ENCODE data around the gene DRC7.

Gene DRC7

DNA sequence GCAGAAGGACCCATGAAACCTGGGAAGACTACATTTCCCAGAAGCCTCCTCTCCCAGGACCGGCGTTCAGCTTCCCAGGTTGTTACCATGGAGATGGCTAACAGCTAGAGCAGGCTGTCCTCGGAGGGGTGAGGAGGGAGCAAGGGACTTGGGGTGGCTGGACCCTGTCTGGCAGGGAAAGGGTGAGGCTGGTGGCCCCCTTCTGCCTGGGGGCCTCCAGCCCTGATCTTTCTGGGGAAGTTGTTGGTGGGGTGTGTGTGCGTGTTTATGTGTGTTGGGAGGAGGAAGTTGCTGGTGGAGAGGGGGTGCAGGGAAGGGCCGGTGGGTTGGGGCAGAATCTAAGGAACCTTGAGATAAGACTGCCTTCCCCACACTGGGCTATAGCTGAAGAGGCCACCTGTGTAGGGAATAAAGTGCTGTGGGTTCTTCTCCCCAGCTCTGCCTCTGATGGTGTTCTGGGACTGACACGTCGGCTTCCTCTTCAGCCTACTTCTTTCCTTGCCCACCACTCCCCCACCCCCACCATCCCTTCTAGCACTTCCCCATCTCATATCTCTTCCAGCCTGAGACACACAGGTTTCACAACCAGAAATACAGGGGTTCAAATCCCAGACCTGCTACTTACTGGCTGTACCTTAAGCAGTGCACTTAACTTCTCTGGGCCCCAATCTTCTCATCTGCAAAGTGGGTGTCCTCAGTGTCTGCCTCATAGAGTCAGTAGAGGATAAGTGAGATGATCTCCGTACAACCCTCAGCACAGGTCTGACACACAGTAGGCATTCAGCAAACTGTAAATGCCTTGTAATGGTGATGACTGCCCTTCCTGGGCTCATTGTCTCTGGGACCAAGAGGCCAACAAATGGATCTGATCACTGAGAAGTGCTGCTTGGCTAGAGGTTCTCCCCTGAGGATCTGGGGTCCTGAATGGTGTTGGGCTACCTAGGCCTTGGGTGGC lies at the start of gene DRC7:
Gene DRC7, plus strand, starts transcription at position 82 of the 955 bp plus-strand sequence. CDS start 3,144 bp downstream, outside the sequence.
- DNase-seq = peak; percentile 85

GRCh38 chr16:57645169-57645568 lies 49.4 kb upstream of the DRC7 start:
- DNase-seq = no peak

DNA sequence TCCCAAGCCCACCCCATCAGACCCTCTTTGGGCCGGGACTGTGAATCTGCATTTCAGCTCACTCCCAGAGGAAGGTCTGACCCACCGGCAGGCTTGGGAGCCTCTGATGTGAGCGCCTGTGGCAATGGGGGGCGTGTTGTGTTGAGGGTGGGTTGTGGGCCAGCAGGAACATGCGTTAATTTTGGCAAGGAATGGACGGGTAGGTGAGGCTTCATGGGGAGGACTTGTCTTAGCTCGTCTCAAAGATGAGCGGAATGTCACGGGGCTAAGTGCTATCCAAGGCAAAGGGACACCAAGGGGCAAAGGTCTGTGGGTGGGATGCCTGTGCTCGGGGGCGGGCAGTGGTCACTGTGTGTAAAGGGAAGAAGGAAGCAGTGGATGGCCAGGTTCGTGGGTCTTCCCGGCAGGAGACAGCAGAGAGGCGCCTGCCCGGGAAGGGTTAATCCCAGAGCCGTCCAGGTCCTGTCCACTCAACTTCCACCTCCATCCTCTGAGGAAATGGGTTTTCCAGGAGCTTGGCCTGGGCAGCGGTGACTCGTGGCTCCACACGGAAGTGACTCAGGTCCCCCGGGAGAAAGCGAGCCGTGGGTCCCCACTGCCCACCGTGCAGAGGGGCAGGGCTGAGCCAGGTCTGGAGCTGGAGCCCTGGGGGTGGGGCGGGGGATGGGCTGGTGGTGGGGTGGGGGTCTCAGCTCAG lies 48.8 kb upstream of the DRC7 start:
- no peak for DNase-seq

DNA sequence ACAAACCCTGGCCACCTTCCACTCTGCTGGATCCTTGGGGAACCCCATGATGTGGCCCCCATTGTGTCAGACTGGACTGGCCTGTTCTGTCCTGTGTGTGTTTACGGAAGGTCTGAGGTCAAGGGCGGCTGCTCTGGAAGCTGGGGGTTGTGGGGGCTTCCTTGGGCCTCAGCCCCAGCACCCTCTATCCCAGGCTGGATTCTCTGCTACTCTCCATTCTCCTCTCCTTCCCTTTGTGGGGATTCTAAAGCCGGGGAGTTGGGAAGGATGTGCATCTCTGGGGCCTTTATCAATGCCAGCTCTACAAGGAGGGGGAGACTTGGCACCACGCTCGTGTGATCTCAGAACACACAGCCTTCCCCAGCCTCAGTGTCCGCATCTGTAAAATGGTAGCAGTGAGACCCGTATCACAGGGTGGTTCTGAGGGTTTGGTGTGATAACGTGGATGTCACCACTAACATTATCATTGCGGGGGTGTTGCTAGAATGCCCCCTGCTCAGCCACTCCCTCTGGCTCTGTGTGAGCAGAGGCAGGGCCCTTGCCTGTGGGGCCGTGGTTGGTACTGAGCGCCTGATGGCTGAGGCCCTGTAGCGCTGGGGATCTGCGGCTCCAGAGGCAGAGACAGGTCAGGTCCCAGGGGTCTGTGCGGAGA lies 48.1 kb upstream of the DRC7 start:
- no peak for DNase-seq

- no peak for DNase-seq
Observed at GRCh38 chr16:57647136-57647875, 47.3 kb upstream of the DRC7 start.

- DNase-seq = peak; percentile 92
Observed at GRCh38 chr16:57648125-57648524, 46.5 kb upstream of the DRC7 start.

GRCh38 chr16:57648581-57649442 lies 45.8 kb upstream of the DRC7 start:
- peak; percentile 74 for DNase-seq

DNA sequence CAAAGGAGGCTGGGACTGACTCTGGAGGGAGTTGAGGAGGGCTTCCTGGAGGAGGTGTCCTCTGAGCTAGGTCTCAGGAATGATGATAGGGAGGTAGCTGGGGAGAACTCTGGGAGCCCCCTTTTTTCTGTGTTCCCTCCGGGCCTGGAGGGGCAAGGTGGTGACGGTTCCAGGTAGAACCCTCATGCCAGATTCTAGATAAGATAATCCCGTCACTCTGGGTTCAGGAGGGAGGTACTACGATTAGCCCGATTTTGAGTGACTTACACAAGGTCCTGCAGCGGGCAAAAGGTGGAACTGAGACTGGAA lies 45.2 kb upstream of the DRC7 start:
- DNase-seq = no peak

DNA sequence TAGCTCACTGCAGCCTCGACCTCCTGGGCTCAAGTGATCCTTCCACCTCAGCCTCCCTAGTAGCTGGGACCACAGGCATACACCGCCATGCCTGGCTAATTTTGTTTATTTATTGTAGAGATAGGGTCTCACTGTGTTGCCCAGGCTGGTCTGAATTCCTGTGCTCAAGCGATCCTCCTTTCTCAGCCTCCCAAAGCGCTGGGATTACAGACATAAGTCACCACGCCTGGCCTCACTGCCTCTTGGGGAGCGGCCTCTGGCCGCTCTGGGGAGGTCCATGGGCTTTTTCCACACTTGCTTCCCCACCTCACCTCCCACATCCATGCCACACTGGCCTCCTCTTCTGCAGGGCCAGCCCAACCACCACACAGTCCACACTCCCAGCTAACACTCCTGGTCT lies 44.8 kb upstream of the DRC7 start:
- no peak for DNase-seq

- no peak for DNase-seq
Observed at GRCh38 chr16:57651344-57652333, 43.0 kb upstream of the DRC7 start.

DNA sequence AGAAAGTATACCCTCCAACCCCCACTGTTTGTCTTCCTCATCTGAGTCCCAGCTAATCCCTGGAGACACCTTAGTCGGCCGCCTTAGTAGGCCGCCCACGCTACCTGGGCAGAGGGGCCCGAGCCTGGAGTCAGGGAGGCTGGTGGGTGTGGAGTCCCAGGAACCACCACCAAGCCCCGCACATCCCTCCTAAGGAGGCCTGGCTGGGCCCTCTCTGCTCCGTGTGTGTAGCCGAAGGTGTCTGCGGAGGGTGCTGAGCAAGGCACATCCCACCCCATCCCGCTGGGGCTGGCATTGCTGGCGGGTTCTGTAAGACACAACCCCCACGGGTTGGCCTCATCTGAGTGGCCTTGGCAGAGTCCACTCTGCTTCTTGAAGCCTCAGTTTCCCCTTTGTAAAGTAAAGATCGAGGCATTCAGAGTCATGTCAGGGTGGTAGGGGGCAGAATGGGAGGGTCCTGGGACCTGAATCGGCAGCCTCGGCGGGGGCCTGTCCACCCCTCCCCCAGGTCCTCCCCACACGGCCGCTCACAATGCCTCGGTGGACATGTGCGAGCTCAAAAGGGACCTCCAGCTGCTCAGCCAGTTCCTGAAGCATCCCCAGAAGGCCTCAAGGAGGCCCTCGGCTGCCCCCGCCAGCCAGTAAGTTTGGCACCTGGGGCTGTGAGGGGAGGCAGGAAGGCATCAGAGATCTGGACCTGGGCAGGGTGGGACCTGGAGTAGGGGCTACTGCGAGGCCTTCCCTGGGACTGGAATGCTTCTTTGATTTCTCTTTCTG lies 41.7 kb upstream of the DRC7 start:
- DNase-seq = no peak

DNA sequence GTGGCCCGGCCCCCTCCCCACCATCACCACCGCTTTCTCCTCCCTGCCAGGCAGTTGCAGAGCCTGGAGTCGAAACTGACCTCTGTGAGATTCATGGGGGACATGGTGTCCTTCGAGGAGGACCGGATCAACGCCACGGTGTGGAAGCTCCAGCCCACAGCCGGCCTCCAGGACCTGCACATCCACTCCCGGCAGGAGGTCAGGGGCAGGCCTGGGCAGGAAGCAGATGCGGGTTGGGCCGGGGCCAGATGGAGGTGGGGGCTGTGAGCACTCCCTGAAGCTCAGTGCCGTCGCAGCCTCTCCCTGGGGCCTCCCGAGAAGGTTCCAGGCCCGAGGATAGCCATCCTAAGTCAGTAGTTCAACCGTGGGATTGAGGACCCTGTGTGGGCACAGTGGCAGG lies 40.7 kb upstream of the DRC7 start:
- no peak for DNase-seq

- DNase-seq = no peak
Observed at GRCh38 chr16:57656342-57656955, 38.2 kb upstream of the DRC7 start.

- no peak for DNase-seq
Observed at GRCh38 chr16:57657228-57657627, 37.4 kb upstream of the DRC7 start.

GRCh38 chr16:57658130-57658877 lies 36.3 kb upstream of the DRC7 start:
- no peak for DNase-seq

GRCh38 chr16:57658878-57659674 lies 35.5 kb upstream of the DRC7 start:
- no peak for DNase-seq

DNA sequence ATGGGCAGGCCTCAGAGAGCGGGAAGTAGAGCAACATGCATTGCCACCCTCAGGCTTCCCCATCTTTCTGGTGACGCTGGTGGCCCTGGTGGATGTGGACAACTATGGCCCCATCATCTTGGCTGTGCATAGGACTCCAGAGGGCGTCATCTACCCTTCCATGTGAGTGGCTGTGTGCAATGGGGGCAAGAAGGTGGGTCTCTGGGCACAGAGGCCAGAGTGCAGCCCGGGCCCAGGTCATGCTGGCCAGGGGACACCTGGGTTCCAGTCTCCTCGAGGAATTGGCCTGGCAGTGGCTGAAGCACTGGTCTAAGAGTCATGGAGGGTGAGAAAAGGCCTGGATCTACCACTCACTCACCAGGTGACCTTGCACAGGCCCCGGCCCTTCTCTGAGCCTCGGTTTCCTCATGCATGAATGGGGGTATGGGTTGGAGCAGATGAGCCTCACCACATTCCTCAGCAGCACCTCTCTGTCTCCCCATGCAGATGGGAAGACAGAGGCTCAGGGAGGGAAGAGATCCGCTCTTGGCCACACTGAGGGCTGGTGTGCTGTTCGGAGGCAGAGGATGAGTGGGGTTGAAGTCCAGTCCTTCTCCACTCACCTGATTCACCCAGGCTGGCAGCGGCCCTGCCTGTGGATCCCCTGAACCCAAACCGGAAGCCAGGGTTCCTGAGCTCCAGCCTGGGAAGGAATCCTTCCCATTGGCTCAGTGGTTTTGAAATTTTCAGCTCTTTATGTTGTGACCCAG lies 33.7 kb upstream of the DRC7 start:
- DNase-seq = no peak

Measured in MV-4-11 (cell line).